Measurements from ENCODE around the gene ZBTB39.

Gene ZBTB39

GRCh38 chr12:57005980-57006808, at the start of gene ZBTB39:
TSS of gene ZBTB39 (minus strand) at chr12:57006546. CDS start at chr12:57004917, 1,629 bp downstream.
- TF ChIP-seq GATA3 (IDR thresholded peaks at IDR 0.05; ENCODE audit: low read depth, low read length) (no peak), GATA2 (IDR thresholded peaks at IDR 0.05; ENCODE audit: low read depth, low read length) (no peak)

- TF ChIP-seq GATA3 (IDR thresholded peaks at IDR 0.05; ENCODE audit: low read depth, low read length) (no peak), GATA2 (IDR thresholded peaks at IDR 0.05; ENCODE audit: low read depth, low read length) (no peak)
Measured at GRCh38 chr12:57055824-57056223, 49.5 kb upstream of the ZBTB39 start.

- TF ChIP-seq GATA3 (IDR thresholded peaks at IDR 0.05; ENCODE audit: low read depth, low read length) (no peak), GATA2 (IDR thresholded peaks at IDR 0.05; ENCODE audit: low read depth, low read length) (no peak)
Measured at GRCh38 chr12:57051011-57051410, 44.7 kb upstream of the ZBTB39 start.

GRCh38 chr12:57049890-57050289, 43.5 kb upstream of the ZBTB39 start, which contains the start of gene MYO1A:
TSS of gene MYO1A (minus strand) at chr12:57050129. CDS start at chr12:57048323, 1,806 bp downstream.
- TF ChIP-seq GATA3 (IDR thresholded peaks at IDR 0.05; ENCODE audit: low read depth, low read length) (no peak), GATA2 (IDR thresholded peaks at IDR 0.05; ENCODE audit: low read depth, low read length) (no peak)

GRCh38 chr12:57049119-57049446, 42.7 kb upstream of the ZBTB39 start:
- no peak for TF ChIP-seq GATA3 (IDR thresholded peaks at IDR 0.05; ENCODE audit: low read depth, low read length)
- TF ChIP-seq GATA2 (IDR thresholded peaks at IDR 0.05; ENCODE audit: low read depth, low read length): no peak

- no peak for TF ChIP-seq GATA3 (IDR thresholded peaks at IDR 0.05; ENCODE audit: low read depth, low read length)
- TF ChIP-seq GATA2 (IDR thresholded peaks at IDR 0.05; ENCODE audit: low read depth, low read length): no peak
Measured at GRCh38 chr12:57048423-57049118, 42.2 kb upstream of the ZBTB39 start.

GRCh38 chr12:57047981-57048380, 41.6 kb upstream of the ZBTB39 start:
- no peak for TF ChIP-seq GATA2 (IDR thresholded peaks at IDR 0.05; ENCODE audit: low read depth, low read length)
- no peak for TF ChIP-seq GATA3 (IDR thresholded peaks at IDR 0.05; ENCODE audit: low read depth, low read length)

- TF ChIP-seq GATA2 (IDR thresholded peaks at IDR 0.05; ENCODE audit: low read depth, low read length): no peak
- no peak for TF ChIP-seq GATA3 (IDR thresholded peaks at IDR 0.05; ENCODE audit: low read depth, low read length)
Measured at GRCh38 chr12:57046947-57047890, 40.9 kb upstream of the ZBTB39 start.

- TF ChIP-seq GATA2 (IDR thresholded peaks at IDR 0.05; ENCODE audit: low read depth, low read length) (no peak), GATA3 (IDR thresholded peaks at IDR 0.05; ENCODE audit: low read depth, low read length) (no peak)
Measured at GRCh38 chr12:57046086-57046791, 39.9 kb upstream of the ZBTB39 start.

- TF ChIP-seq GATA3 (IDR thresholded peaks at IDR 0.05; ENCODE audit: low read depth, low read length) (no peak), GATA2 (IDR thresholded peaks at IDR 0.05; ENCODE audit: low read depth, low read length) (no peak)
Measured at GRCh38 chr12:57044889-57045288, 38.5 kb upstream of the ZBTB39 start.

GRCh38 chr12:57044468-57044867, 38.1 kb upstream of the ZBTB39 start:
- no peak for TF ChIP-seq GATA3 (IDR thresholded peaks at IDR 0.05; ENCODE audit: low read depth, low read length)
- no peak for TF ChIP-seq GATA2 (IDR thresholded peaks at IDR 0.05; ENCODE audit: low read depth, low read length)

- TF ChIP-seq GATA3 (IDR thresholded peaks at IDR 0.05; ENCODE audit: low read depth, low read length) (no peak), GATA2 (IDR thresholded peaks at IDR 0.05; ENCODE audit: low read depth, low read length) (no peak)
Measured at GRCh38 chr12:57042695-57043094, 36.3 kb upstream of the ZBTB39 start.

GRCh38 chr12:57040750-57041149, 34.4 kb upstream of the ZBTB39 start:
- TF ChIP-seq GATA3 (IDR thresholded peaks at IDR 0.05; ENCODE audit: low read depth, low read length) (no peak), GATA2 (IDR thresholded peaks at IDR 0.05; ENCODE audit: low read depth, low read length) (no peak)

Measured in SH-SY5Y (cell line).